ENCODE measurements around the gene RRAGD. TPM values are rescaled to one million over a fixed set of nuclear protein-coding genes. Genes with fewer than 3 reads are reported as not detected.

The RRAGD gene
- total and polyA plus RNA-seq, 2 of the 8 experiments (the other 6 are each of a cell fraction or from before 2014, with no cell fraction given): 7.2 to 30.8 TPM

GRCh38 chr6:89406141-89406540 is 5.9 kb downstream of the RRAGD start:
- CTCF ChIA-PET (ENCODE audit: partially characterized antibody): interaction anchor here (1.0 to 2.6 kb wide), 6 partner anchors 8 to 39 kb away, joined by 3 to 6 read pairs (median 4); no protein-coding TSS in a partner anchor
- no peaks in the 10 kb centered on the region for H3K36me3 ChIP-seq (ENCODE audit: control insufficient read depth in 2 of 4, insufficient read depth in 4 of 4, low read length in 3 of 4)
- peaks cover 11% of the 10 kb centered on the region for H3K23me2 ChIP-seq (ENCODE audit: low read depth, low read length)
- peak overlapping the region; percentile 8 to 15; a peak in 1 of 4 replicates for H3K4me2 ChIP-seq (ENCODE audit: insufficient read depth in 1 of 2, low read depth in 2 of 2, low read length in 2 of 2)
- TF ChIP-seq ASH2L (IDR thresholded peaks at IDR 0.05; ENCODE audit: low read length) (peak; percentile 21), HDAC2 (IDR thresholded peaks at IDR 0.05; ENCODE audit: borderline replicate concordance in 1 of 2, low read depth in 2 of 2, low read length in 2 of 2) (no peak)
- no peak overlapping the region for H2BK20ac ChIP-seq (ENCODE audit: low read length)
- no peak overlapping the region for H4K5ac ChIP-seq (ENCODE audit: insufficient read length, low read depth, low read length)
- H3K23ac ChIP-seq (ENCODE audit: insufficient read length): no peak overlapping the region
- no peak overlapping the region for H3K27ac ChIP-seq (ENCODE audit: low read depth, low read length)
- no peak overlapping the region for H2BK120ac ChIP-seq (replicated peaks; ENCODE audit: low read depth, low read length)
- H3K9me3 ChIP-seq (ENCODE audit: insufficient read depth in 2 of 2, low read depth in 1 of 2, low read length in 1 of 2): no peaks in the 10 kb centered on the region
- peak overlapping the region; percentile 87; the same call in 1 of the 2 replicates for H2BK12ac ChIP-seq (ENCODE audit: low read depth, low read length)
- no peak overlapping the region for H4K8ac ChIP-seq (ENCODE audit: extremely low read depth, insufficient read depth, low read length)
- H3K4me3 ChIP-seq (ENCODE audit: extremely low read depth in 1 of 4, insufficient read depth in 2 of 4, low read depth in 3 of 4, low read length in 4 of 4): no peak overlapping the region
- 0 out of 2 replicates have a peak overlapping the region, but pooled peaks have one; percentile 22 for H2BK5ac ChIP-seq (ENCODE audit: low read depth, low read length)
- POLR2A ChIA-PET (ENCODE audit: partially characterized antibody): interaction anchor here (0.8 to 0.9 kb wide), 2 partner anchors 53 to 412 kb away, joined by 3 to 4 read pairs; no protein-coding TSS in a partner anchor
- DNase-seq (ENCODE audit: low read depth in 1 of 2, low spot score in 2 of 2): no peak
- H3K79me1 ChIP-seq (ENCODE audit: low read depth, low read length): no peaks in the 10 kb centered on the region
- H2AFZ ChIP-seq (ENCODE audit: low read length): no peak overlapping the region
- 62% methylated on average over 10 of the region's 10 CpGs; no CpG with 5 or more reads in 1 of the 2 experiments for WGBS, 2 experiments (ENCODE audit: extremely low coverage in 1 of 2, insufficient coverage in 1 of 2, insufficient read length in 1 of 2, insufficient replicate concordance in 2 of 2, low coverage in 1 of 2, low lambda C conversion rate in 2 of 2, missing lambda C conversion rate in 1 of 2)
- H4K20me1 ChIP-seq (replicated peaks in 1 of 2; ENCODE audit: control insufficient read depth in 1 of 2, insufficient read depth in 2 of 2, low read length in 2 of 2): no peaks in the 10 kb centered on the region
- no peak overlapping the region for H2AK5ac ChIP-seq (ENCODE audit: low read depth, low read length)
- peak overlapping the region; percentile 25; the same call in 1 of the 2 replicates for H2BK15ac ChIP-seq (ENCODE audit: low read length)
- H3K27me3 ChIP-seq (replicated peaks in 1 of 4; ENCODE audit: control insufficient read depth in 3 of 4, extremely low read depth in 1 of 4, insufficient read depth in 3 of 4, low read length in 3 of 4): 0 out of 7 replicates have a peak, but pooled peaks cover 0 to 2% (median 0%) of the 10 kb centered on the region in 4 experiments
- H3K4ac ChIP-seq (replicated peaks; ENCODE audit: insufficient read length, low read depth, low read length): no peak overlapping the region
- H3K9ac ChIP-seq (replicated peaks in 1 of 4; ENCODE audit: extremely low read depth in 1 of 4, low read depth in 3 of 4, low read length in 3 of 4): no peak overlapping the region; a peak in 1 of 7 replicates
- H3K18ac ChIP-seq (ENCODE audit: extremely low read depth, low read length): no peak overlapping the region
- H3K79me2 ChIP-seq (ENCODE audit: control insufficient read depth in 1 of 2, insufficient read depth in 2 of 2, low read length in 2 of 2): peaks cover 0 to 59% of the 10 kb centered on the region in 2 experiments; a peak in 2 of 4 replicates
- no peak overlapping the region for H4K91ac ChIP-seq (replicated peaks; ENCODE audit: insufficient read length, low read length)
- no peak overlapping the region for H3K14ac ChIP-seq (ENCODE audit: insufficient read length)
- peaks cover 7 to 14% (median 12%) of the 10 kb centered on the region in 4 experiments for H3K4me1 ChIP-seq (replicated peaks in 1 of 4; ENCODE audit: control insufficient read depth in 3 of 4, insufficient read depth in 4 of 4, low read length in 3 of 4)
- FAIRE-seq: no peak
- H3K56ac ChIP-seq (replicated peaks; ENCODE audit: insufficient read length, low read depth, low read length): no peak overlapping the region
